GM12864 (cell line): ENCODE results near the gene MTAP.

Experiments used
- DNase-seq: peaks from one replicate; pipeline ENCODE4 v3.0.0-alpha.2; 2011; ENCODE audit warnings: low read depth
- H3K4me3 ChIP-seq: 2 replicates; pipeline ENCODE4 v1.5.1; 2011; ENCODE audit warnings: mild to moderate bottlenecking, low read depth, low read length, control low read depth
- CTCF ChIP-seq: IDR thresholded peaks from 2 replicates; pipeline ENCODE4 v1.5.1; 2011; ENCODE audit warnings: low read depth, mild to moderate bottlenecking, moderate library complexity, low read length, control low read depth, inconsistent platforms; ENCODE audit errors: missing control alignments

MTAP gene

GRCh38 chr9:21976334-21976875 is 174.0 kb downstream of the MTAP start:
- H3K4me3 ChIP-seq = no peak overlapping the region
- TF ChIP-seq CTCF = no peak
- no peak for DNase-seq

- TF ChIP-seq CTCF = no peak
- DNase-seq = no peak
- H3K4me3 ChIP-seq = no peak overlapping the region
These were observed 180.0 kb downstream of the MTAP start for GRCh38 chr9:21982391-21982790.

GRCh38 chr9:21982861-21983560 is 180.6 kb downstream of the MTAP start:
- TF ChIP-seq CTCF = no peak
- no peak overlapping the region for H3K4me3 ChIP-seq
- no peak for DNase-seq

- no peak overlapping the region for H3K4me3 ChIP-seq
- DNase-seq = no peak
- no peak for TF ChIP-seq CTCF
These were observed 181.1 kb downstream of the MTAP start for GRCh38 chr9:21983561-21983935.

- no peak for TF ChIP-seq CTCF
- H3K4me3 ChIP-seq = no peak overlapping the region
- DNase-seq = no peak
These were observed 181.7 kb downstream of the MTAP start for GRCh38 chr9:21984101-21984500.

- no peak overlapping the region for H3K4me3 ChIP-seq
- DNase-seq = no peak
- TF ChIP-seq CTCF = no peak
These were observed 183.7 kb downstream of the MTAP start for GRCh38 chr9:21985964-21986667.
